ENCODE measurements around the gene SNAP29. TPM values are rescaled to one million over a fixed set of nuclear protein-coding genes. Genes with fewer than 3 reads are reported as not detected.
A peak's percentile ranks its signal among the peaks of the same experiment; 100 is the strongest.

Gene SNAP29
- total RNA-seq (2021; fragmentation: NEBNext Ultra II Directional; extraction: Animal tissue kit (Norgen Biotek cat#: 25700)): 10 to 100 TPM; 34.2 to 40.7 (median 38.0) TPM
- long read RNA-seq, full-length matches to known transcripts: 57 of 66 reads
- long read RNA-seq, partial matches to known transcripts: 1 of 66 reads
- long read RNA-seq, other reads (novel, unspliced or antisense): 8 of 66 reads

DNA sequence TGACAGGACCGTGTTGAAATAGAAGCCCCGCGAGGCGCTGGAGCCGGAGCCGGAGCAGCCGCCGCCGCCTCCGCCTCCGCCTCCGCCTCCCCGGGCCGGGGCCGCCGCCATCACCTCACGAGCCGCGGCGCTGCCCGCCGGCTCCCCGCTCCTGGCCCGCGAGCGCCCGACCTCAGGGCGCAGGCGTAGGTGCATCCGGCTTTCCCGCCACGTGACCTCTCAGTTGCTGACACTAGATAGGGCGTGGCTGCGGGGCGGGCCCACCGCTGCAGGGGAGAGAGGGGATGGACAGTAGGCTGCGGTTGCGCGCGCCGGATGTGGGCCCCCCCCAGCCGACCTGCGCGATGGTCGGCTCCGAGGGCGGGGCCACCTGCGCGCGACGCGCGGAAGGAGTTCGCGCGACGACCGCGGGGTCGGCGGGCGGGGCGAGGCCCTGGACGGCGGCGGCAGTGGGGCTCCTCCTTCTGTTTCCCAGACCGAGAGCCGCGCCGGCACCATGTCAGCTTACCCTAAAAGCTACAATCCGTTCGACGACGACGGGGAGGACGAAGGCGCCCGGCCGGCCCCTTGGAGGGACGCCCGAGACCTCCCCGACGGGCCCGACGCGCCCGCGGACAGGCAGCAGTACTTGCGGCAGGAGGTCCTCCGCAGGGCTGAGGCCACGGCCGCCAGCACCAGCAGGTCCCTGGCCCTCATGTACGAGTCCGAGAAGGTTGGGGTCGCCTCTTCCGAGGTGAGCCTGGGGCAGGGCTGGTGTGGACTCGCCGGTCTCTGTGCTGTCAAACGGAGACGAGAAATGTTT lies at the start of gene SNAP29, which contains the start of gene PI4KA:
Gene SNAP29, plus strand, starts transcription at position 393 of the 802 bp plus-strand sequence. Its CDS starts 104 bp downstream, at position 497.
Gene PI4KA, minus strand, starts transcription at position 197 of the 802 bp plus-strand sequence. Its CDS starts 86 bp downstream, at position 111.
- H3K27me3 Mint-ChIP-seq (ENCODE audit: insufficient read depth): no peaks in the 10 kb centered on the region; the same call in 1 of the 2 replicates
- peaks cover 35% of the 10 kb centered on the region for H3K4me1 Mint-ChIP-seq (ENCODE audit: low read depth)
- peak within 1 kb of the TSS; percentile 92 for H3K4me3 Mint-ChIP-seq
- H3K9me3 Mint-ChIP-seq: no peaks in the 10 kb centered on the region
- peak; percentile 98 for DNase-seq
- peak within 1 kb of the TSS; percentile 76 for H3K27ac Mint-ChIP-seq
- TF ChIP-seq, protein P1, sequence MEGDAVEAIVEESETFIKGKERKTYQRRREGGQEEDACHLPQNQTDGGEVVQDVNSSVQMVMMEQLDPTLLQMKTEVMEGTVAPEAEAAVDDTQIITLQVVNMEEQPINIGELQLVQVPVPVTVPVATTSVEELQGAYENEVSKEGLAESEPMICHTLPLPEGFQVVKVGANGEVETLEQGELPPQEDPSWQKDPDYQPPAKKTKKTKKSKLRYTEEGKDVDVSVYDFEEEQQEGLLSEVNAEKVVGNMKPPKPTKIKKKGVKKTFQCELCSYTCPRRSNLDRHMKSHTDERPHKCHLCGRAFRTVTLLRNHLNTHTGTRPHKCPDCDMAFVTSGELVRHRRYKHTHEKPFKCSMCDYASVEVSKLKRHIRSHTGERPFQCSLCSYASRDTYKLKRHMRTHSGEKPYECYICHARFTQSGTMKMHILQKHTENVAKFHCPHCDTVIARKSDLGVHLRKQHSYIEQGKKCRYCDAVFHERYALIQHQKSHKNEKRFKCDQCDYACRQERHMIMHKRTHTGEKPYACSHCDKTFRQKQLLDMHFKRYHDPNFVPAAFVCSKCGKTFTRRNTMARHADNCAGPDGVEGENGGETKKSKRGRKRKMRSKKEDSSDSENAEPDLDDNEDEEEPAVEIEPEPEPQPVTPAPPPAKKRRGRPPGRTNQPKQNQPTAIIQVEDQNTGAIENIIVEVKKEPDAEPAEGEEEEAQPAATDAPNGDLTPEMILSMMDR (IDR thresholded peaks at IDR 0.05): no peak; the same call in 1 of the 2 replicates
- H3K36me3 Mint-ChIP-seq (ENCODE audit: low read depth): no peaks in the 10 kb centered on the region

DNA sequence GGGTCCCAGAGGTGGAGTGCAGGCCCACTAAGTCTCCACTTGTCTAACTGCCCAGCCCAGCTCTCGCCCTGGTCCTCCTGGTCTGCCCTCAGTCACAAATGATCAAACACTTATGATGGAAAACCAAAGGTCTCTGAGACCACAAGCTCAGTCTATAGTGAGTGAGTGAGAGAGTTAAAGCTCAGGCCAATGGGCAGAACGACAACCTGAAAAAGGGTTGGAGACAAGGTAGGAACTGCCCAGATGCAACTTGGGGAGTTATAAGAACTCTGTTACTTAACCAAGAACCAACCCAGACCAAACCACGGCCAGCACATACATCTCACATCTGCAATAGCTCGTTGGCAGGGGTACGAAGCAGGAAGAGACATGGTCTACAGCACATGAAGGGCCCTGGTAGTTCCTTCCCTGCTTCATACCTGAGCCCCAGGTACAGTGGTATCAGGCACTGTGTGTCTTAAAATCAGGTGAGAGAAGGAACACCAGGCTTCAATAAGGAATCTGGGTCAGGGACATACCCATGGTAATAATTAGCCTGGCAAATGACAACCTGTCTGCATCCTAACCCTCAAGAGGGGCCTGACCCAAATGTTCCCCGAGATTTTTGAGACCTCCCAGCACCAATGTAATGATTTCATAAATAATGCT lies 49.1 kb upstream of the SNAP29 start:
- Mint-ChIP-seq H3K4me1 (ENCODE audit: low read depth) (peaks cover 21% of the 10 kb centered on the region), H3K27ac (peak overlapping the region; percentile 45; the same call in 1 of the 2 replicates), H3K27me3 (ENCODE audit: insufficient read depth) (no peaks in the 10 kb centered on the region), H3K4me3 (no peak overlapping the region), H3K36me3 (ENCODE audit: low read depth) (peaks cover 45% of the 10 kb centered on the region), H3K9me3 (no peaks in the 10 kb centered on the region)
- no peak for DNase-seq
- TF ChIP-seq, protein P1 (IDR thresholded peaks at IDR 0.05): no peak

DNA sequence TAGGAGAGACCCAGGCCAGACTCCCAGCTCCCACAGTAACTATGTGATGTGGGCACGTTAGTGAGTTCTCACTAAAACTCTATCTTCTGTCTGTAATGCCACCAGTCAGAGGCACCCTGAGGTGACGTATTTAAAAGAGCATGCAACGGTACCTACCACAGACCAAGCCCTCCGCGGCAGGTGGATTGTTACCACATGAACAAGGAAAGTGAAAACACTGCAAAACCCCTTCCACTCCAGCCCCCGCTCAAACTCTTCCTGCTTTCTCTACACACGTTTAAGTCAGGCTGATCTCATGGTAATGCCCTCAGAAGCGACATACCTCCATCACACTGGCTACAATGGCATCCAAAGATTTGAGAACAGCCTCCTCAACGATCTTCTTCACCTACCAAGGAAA lies 48.2 kb upstream of the SNAP29 start:
- H3K4me1 Mint-ChIP-seq (ENCODE audit: low read depth): peaks cover 20% of the 10 kb centered on the region
- DNase-seq: no peak
- no peak overlapping the region for H3K27ac Mint-ChIP-seq
- H3K27me3 Mint-ChIP-seq (ENCODE audit: insufficient read depth): no peaks in the 10 kb centered on the region
- TF ChIP-seq, protein P1 (IDR thresholded peaks at IDR 0.05): no peak
- H3K36me3 Mint-ChIP-seq (ENCODE audit: low read depth): peaks cover 45% of the 10 kb centered on the region
- no peaks in the 10 kb centered on the region for H3K9me3 Mint-ChIP-seq
- H3K4me3 Mint-ChIP-seq: no peak overlapping the region

DNA sequence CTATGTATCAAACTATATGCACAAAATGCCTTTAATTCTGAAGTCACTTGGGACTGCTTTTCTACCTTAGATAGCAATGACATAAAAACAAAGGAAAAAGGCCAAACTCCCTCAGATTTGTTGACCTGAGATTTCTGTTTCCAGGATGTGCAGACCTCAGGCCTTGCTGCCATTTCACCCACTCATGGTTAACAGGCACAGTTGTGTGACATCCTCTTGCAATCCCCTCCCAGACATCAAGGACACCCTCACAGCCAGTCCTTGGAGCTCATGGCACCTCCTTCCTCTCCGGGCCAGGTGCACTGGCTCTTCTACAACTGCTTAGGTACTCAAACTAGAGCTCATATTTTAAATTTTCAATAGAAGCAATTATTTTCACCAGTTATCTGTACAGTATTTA lies 47.6 kb upstream of the SNAP29 start:
- Mint-ChIP-seq H3K27ac (no peak overlapping the region), H3K4me1 (ENCODE audit: low read depth) (peaks cover 14% of the 10 kb centered on the region), H3K9me3 (no peaks in the 10 kb centered on the region), H3K4me3 (no peak overlapping the region), H3K36me3 (ENCODE audit: low read depth) (peaks cover 40% of the 10 kb centered on the region), H3K27me3 (ENCODE audit: insufficient read depth) (no peaks in the 10 kb centered on the region)
- DNase-seq: no peak
- TF ChIP-seq, protein P1 (IDR thresholded peaks at IDR 0.05): no peak

DNA sequence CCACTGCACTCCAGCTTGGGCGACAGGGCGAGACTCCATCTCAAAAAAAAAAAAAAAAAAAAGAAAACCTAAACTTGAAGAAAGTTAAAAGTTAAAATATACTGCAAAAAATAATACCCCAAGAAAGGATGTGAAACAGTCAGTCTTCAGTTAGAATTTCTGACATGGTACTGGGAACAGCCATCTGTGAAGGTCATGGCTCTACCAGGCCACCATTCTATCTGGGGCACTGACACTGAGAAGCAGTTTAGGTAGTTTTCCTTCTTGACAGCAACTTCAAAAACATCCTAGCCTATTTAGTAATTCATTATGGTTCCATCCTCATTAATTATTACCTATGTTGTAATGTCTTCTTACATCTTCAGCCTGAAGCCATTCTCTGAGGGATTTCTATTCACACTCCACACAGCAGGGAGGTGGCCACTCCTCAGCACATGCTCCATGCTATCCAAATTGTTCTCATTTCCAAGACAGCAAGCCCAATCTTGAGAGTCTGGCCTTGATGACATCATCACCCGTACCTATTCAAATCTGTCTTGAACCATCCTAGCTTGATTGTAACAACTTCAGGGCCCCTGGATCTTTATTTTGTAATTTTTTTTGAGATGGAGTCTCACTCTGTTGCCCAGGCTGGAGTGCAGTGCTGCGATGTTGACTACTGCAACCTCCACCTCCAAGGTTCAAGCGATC lies 46.7 kb upstream of the SNAP29 start:
- Mint-ChIP-seq H3K4me1 (ENCODE audit: low read depth) (peaks cover 8% of the 10 kb centered on the region), H3K9me3 (no peaks in the 10 kb centered on the region), H3K27me3 (ENCODE audit: insufficient read depth) (no peaks in the 10 kb centered on the region), H3K4me3 (no peak overlapping the region), H3K27ac (no peak overlapping the region), H3K36me3 (ENCODE audit: low read depth) (peaks cover 39% of the 10 kb centered on the region)
- TF ChIP-seq, protein P1 (IDR thresholded peaks at IDR 0.05): no peak
- DNase-seq: no peak

Data from HFFc6 (cell line).